Sigmoid colon (tissue), 4 donors: Measurements from ENCODE around the gene CDC42BPA.

Source experiments
- CTCF ChIP-seq, 4 experiments: fragments of 450-650 bp in 3 of 4; fragments of 200-600 bp in 1 of 4; IDR thresholded peaks; one replicate each; pipeline ENCODE4 v1.5.1; 2016 to 2019; ENCODE audit warnings: antibody characterized with exemption in 4 of 4, mild to moderate bottlenecking in 3 of 4, moderate library complexity in 2 of 4
- EP300 ChIP-seq, 4 donors: sonication (generic); formaldehyde crosslinking; IDR thresholded peaks; one replicate each; pipeline ENCODE4 v1.6.1; 2017; ENCODE audit warnings: antibody characterized with exemption in 4 of 4
- POLR2A ChIP-seq, 2 donors: fragments of 450-650 bp; IDR thresholded peaks; one replicate each; pipeline ENCODE4 v1.6.1; 2016; ENCODE audit warnings: antibody characterized with exemption in 2 of 2, mild to moderate bottlenecking in 2 of 2, moderate library complexity in 2 of 2

- no peak for TF ChIP-seq POLR2A (IDR thresholded peaks at IDR 0.05)
- TF ChIP-seq CTCF (IDR thresholded peaks at IDR 0.05), result no peak
- TF ChIP-seq EP300 (IDR thresholded peaks at IDR 0.05), result no peak
Measured at GRCh38 chr1:226945858-226946245, 372.4 kb downstream of the CDC42BPA start.
